HG03439 (cell line): ENCODE measurements around the gene PHF11.

Source experiments
- ATAC-seq: cut with Tn5 transposase; IDR thresholded peaks from one replicate; pipeline ENCODE4 v1.9.1; 2021; ENCODE audit warnings: mild to moderate bottlenecking, moderate library complexity; ENCODE audit not compliant: unreplicated experiment

PHF11 gene

GRCh38 chr13:49497272-49497671, 1.5 kb downstream of the PHF11 start:
- no peak for ATAC-seq

- no peak for ATAC-seq
Measured at GRCh38 chr13:49498206-49498605, 2.5 kb downstream of the PHF11 start.

GRCh38 chr13:49499889-49500660, 4.3 kb downstream of the PHF11 start:
- ATAC-seq, result no peak

- ATAC-seq, result no peak
Measured at GRCh38 chr13:49502954-49503353, 7.2 kb downstream of the PHF11 start.

- ATAC-seq, result no peak
Measured at GRCh38 chr13:49503951-49504350, 8.2 kb downstream of the PHF11 start.

- no peak for ATAC-seq
Measured at GRCh38 chr13:49512578-49512977, 16.8 kb downstream of the PHF11 start.

GRCh38 chr13:49516467-49516866, 20.7 kb downstream of the PHF11 start:
- no peak for ATAC-seq

- ATAC-seq, result no peak
Measured at GRCh38 chr13:49517461-49517860, 21.7 kb downstream of the PHF11 start.

GRCh38 chr13:49521224-49521623, 25.5 kb downstream of the PHF11 start:
- no peak for ATAC-seq

GRCh38 chr13:49524740-49525501, 29.2 kb downstream of the PHF11 start:
- no peak for ATAC-seq

GRCh38 chr13:49527123-49527522, 31.4 kb downstream of the PHF11 start:
- no peak for ATAC-seq

- no peak for ATAC-seq
Measured at GRCh38 chr13:49528161-49528560, 32.4 kb downstream of the PHF11 start.

- ATAC-seq, result no peak
Measured at GRCh38 chr13:49530457-49530856, 34.7 kb downstream of the PHF11 start.

- no peak for ATAC-seq
Measured at GRCh38 chr13:49532593-49532992, 36.8 kb downstream of the PHF11 start.

GRCh38 chr13:49533011-49533410, 37.3 kb downstream of the PHF11 start:
- ATAC-seq, result no peak

- ATAC-seq, result no peak
Measured at GRCh38 chr13:49533591-49534269, 38.0 kb downstream of the PHF11 start.

GRCh38 chr13:49536144-49536873, 40.6 kb downstream of the PHF11 start:
- no peak for ATAC-seq

- ATAC-seq, result no peak
Measured at GRCh38 chr13:49538404-49538803, 42.7 kb downstream of the PHF11 start.

GRCh38 chr13:49539313-49539712, 43.6 kb downstream of the PHF11 start:
- ATAC-seq, result no peak

- ATAC-seq, result no peak
Measured at GRCh38 chr13:49539746-49540145, 44.0 kb downstream of the PHF11 start.

GRCh38 chr13:49540552-49540951, 44.8 kb downstream of the PHF11 start:
- ATAC-seq, result no peak
